ENCODE data around the gene ACVR2B. TPM values are rescaled to one million over a fixed set of nuclear protein-coding genes. Genes with fewer than 3 reads are reported as not detected.
A peak's percentile ranks its signal among the peaks of the same experiment; 100 is the strongest.

Gene ACVR2B
- total RNA-seq, 1 donor from 2014 or later, result 4.2 TPM

DNA sequence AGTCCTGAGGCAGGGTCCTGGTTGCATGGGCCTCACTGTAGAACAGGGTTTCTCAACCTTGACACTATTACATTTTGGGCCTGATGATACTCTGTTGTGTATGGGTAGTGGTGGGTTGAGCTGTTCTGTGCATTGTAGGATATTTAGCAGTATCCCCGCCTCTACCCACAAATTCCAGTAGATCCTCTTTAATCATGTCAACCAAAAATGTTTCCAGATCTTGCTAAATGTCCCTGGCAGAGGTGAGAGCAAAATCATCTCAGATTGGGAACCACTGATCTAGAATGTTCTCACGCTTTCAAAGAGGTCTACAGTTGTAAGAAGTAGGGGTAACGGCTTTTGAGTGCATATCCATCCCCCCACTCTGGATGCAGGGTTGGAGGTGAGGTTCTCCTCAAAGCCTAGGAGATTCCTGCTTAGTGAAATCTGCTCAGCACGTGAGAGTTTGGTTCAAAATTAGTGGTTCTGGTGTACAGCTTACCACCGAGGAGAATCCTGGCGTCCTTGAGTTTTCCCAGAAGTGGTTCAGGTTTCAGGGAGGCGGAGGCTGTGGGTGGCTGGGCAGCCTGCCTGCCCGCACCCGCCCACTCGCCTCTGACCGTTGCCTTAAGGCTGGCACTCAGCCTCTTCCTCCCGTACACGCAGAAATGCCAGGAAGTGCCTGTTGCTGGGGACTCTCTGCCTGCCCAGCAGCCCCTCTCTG lies 5.3 kb downstream of the ACVR2B start:
- no peak for DNase-seq (ENCODE audit: low read depth in 2 of 2)

DNA sequence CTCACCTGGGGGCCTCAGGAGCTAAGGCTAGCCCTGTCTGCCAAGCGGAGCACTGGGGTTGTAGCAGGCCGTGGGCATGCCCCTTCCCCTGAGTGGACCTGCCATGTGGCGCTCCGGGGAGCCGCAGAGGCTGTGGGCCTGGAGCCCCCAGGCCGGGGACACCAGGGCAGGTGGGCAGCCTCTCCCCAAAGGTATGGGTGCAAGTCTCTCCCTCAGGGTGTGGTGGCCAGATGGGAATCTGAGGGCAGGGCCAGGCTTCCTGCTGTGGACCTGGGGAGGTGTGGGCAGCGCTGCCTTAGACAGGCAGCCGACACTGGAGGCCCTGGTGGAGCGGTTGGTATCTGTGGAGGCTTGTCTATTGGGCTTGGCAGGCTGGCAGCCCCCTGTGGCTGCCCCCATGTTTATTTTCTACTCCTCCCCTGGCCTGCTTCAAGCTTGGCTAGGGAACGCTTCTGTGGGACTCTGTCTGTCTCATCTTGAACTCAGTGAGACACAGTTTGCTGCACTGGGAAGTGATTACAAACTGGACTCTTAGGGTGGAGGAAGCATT lies 5.9 kb downstream of the ACVR2B start:
- no peak for DNase-seq (ENCODE audit: low read depth in 2 of 2)

DNA sequence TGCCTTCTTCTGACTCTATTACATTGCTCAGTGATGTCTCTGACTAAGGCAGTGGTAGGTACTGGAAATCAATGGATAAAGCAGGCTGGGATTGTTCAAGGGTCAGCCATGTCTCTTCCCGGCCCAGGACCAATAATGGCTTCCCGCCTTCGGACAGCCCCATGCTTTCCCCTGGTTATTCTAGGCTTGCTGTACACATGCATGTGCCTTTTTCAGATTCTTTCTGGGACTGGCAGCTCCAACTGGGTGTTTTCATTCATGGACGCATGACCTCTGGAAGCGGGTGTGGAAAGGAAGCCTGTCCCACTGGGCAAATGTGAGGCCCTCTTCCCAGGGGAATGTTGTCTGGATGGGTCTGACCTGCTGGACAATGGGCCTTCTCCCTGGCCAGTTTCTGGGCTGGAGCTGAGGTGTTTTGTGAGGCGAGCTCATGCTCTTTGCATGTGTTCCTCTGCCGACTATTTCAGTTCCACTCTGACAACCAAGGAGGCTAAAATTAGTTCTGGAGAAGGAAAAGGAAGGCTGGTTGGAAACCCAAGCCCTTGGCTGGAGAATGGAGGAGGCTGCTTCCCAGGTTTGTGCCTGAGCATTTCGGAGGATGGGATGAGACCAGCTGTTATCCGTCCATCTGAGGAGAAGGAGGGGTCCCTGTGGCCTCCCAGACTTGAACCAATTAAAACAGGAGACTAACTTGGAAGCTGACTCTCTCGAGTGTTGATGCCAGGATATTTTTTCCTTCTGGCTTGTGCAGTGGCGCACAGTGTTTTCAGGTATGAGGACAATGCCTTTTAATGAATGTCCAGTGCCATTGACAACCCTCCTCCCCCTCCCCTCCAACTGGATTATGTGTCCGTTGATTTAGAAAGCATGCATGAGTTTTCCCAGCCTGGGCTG lies 6.9 kb downstream of the ACVR2B start:
- no peak for DNase-seq (ENCODE audit: low read depth in 2 of 2)

DNA sequence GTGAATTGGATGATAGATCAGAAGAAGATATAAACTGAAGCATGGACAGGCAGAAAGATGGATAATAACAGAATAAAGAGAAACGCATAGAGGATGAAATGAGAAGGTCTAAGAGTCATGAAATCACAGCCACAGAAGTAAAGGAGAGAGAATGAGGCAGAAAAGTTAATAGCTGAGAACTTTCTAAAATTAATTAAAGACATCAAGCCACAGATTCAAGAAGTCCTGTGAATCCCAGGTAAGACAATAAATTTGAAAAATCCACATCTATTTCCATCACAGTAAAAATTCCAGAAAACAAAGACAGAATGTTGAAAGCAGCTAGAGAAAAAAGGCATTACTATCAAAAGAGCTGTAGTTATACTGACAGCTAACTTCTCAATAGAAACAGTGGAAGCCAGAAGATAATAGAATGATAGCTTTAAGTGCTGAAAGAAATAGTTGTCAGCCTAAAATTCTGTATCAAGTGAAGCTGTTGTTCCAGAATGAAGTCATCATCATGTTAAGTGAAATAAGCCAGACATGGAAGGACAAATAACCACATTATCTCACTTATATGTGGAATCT lies 12.0 kb downstream of the ACVR2B start:
- no peak for DNase-seq (ENCODE audit: low read depth in 2 of 2)

DNA sequence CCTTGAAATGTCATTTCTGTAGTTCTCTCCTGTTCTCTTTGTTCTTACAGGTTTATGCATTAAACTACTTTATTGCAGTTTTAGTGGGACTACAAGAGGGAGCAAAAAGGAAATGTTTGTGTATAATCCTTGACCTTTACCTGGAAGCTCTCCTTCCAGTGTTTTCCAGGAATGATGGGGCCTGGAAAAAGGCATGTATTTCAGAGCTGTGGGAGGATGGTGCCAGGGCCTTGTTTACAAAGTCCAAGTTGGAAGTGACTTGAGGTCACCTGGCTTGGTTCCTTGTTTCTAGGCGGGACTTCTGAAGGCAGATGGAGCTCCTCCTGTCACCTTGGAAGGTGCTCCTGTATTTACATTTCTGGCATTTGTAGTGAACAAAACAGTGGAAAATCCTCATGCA lies 15.1 kb downstream of the ACVR2B start:
- no peak for DNase-seq (ENCODE audit: low read depth in 2 of 2)

DNA sequence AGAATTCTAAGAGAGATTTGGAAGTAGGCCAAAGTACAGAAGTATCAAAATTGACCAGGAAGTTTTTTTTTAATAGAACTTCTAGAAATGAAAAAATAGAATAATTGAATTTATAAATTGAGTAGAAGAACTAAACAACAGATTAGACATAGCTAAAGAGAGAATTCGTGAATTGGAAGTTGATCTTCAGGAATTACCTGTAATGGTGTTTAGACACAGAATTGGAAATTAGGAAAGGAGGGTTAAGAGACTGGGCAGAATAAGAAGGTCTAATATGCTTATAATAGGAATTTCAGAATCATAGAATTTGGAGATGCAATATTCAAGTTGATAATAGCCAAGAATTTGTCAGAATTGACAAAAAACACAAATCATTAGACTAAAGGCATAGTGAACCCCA lies 16.2 kb downstream of the ACVR2B start:
- no peak for DNase-seq (ENCODE audit: low read depth in 2 of 2)

DNA sequence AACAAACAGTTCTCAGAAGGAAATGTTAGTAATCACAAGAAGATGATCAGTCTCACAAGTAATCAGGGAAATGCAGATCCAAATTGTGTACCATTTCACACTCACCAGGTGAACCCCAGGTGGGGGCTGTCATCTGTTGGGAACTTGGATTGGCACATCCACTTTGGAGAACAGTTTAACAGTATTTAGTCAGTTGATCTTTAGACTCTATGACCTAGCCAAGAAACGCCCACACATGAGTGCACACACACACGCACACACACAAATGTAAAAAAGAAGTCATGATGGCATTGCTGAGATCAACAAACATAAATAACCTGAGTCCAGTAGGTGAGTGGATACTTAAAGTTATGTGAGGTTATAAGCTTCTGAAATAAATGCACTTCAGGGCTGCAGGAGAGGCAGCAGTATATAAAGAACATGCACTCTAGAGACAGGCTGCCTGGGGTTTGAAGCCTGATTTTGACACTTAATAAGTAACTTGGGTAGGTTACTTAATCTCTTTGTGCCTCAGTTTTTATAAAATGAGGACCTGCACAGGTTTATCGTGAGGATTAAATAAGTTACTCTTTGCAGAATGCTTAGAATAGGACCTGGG lies 17.7 kb downstream of the ACVR2B start:
- DNase-seq (ENCODE audit: low read depth in 2 of 2), result no peak

DNA sequence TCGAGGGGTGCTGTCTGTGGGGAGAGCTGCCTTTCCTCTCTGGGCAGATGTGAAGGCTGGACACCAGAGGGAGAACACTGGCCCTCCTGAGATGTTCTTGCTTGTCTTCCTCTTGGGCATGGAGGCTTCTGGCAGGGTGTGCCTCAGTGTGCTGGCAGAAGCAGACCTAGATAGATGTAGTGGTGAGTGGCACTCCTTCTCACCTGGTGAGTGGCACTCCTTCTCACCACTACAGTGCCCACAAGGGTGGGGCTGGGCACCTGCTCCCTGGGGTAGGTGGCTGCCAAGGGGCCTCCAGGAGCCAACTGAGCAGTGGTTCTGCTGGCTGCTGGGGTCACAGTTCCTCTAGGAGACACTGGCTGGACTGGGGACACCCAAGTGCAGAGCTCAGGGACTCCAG lies 18.7 kb downstream of the ACVR2B start:
- no peak for DNase-seq (ENCODE audit: low read depth in 2 of 2)

DNA sequence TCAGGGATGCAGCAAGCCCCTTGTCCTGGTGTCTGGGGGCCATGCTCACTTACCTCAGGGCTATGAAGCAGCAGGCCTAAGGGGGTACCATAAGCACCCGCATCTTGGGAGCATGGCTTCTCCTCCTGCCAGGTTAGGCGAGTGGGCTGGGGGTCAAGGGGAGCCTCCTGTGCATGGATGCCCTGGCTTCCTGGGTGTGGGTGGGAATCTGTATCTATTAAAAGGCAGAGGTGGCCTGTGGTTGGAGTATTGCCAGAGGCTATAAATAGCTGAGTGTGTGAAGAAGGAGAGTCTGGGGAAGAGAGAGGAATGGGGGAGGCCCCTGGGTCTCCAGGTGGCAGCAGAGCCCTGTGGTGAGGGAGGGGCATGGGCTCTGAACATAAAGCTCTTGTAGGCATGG lies 19.5 kb downstream of the ACVR2B start:
- DNase-seq (ENCODE audit: low read depth in 2 of 2), result no peak

DNA sequence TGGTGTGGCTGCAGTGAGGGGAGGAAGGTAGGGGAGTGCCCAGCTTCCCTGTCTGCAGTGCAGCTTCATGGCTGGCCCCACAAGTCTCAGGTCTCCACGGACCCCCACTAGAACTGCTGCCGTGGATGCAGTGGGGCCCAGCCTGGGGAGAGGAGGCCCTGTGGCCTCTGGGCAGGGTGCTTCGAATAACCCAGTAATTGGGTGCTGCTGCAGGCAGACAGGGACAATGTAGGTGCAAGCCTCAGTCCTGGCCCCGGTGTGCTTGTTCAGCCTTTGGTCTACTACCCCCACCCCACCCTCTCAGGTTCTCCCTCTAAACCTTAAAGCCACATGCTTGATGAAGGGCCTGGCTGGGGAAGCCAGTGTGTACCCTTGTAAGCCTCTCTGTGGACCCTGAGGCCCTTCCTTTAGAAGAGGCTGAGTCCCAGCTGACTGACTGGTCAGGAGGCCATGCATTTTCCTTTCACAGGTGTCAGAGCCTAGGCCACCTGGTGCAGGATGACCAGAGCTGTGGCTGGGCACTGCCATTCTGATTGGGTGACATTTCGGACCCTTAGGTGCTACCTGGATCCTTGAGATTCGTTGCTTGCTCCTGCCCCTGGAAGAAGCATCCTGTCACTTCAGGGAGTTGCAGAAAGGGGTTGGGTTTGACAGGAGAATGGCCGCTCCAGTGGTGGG lies 21.4 kb downstream of the ACVR2B start:
- no peak for DNase-seq (ENCODE audit: low read depth in 2 of 2)

DNA sequence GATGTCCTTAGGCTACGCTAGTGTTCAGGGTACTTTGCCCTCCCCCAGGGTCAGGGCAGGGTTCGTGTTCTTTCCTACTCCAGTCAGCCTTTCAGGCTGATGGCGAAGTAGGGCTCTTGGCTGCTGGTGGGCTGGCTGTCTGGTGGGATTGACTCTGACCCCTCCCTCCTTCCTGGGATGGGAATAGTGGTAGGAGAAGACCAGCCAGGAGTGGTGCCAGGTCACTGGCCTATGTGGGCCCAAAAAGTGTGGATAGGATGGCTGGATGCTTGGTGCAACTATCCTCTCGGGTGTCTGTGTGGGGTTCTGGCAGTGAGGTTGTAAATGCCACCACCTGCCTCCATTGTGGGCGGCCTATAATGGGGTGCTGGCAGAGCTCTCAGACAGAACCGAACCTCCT lies 22.0 kb downstream of the ACVR2B start:
- DNase-seq (ENCODE audit: low read depth in 2 of 2), result no peak

DNA sequence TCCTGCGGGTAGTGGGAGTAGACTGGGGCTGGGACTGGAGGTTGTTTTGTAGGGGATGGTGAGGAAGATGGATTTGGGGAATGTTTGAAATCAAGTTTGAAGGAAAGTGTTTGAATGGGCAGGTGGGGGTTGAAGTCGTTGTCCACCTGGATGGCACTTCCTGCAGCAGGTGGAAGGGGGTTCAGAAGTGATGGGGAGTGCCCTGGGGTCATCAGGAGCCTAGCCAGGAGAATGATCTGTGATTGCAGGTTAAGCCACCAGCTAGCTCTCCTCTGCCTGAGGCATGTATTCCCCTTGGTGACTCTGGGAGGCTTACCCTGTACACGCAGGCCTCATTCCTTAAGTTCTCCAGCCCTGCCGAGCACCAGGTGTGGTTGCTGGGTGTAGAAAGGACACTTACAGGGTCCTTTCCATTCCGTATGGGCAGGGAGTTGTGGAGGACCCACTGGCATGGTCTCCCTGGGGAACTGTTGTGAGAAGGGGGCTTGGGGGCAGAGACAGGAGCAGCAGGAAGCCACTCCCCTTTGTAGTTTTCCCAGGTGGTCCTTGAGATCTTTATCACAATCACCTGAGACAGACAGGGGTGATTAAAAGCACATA lies 22.6 kb downstream of the ACVR2B start:
- DNase-seq (ENCODE audit: low read depth in 2 of 2), result no peak

DNA sequence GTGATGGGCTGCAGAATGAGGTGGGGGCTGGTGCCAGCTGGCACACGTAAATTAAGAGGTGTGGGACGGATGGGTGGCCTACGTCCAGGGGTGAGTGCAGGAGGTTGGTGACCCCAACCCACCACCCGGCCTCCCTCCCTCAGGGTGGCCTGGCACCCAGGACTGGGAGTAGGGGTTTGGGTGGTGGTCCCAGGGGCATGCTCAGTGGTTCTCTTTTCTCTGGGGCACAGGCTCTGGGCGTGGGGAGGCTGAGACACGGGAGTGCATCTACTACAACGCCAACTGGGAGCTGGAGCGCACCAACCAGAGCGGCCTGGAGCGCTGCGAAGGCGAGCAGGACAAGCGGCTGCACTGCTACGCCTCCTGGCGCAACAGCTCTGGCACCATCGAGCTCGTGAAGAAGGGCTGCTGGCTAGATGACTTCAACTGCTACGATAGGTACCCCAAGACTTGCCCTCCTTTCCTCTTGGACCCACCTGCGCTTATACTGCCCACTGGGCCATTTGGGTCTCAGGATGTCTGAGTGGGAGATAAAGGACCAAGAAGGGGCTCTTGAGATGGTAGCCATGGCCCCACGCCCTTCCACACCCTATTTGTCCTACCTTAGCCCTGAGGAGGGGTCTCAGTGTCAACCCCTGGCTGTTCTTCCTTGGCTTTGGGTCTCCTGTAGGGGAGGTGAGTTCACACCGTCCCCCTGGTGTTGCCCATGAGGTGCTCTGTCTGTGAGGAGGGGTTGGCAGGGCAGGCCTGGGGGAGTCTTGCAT lies 23.5 kb downstream of the ACVR2B start:
- DNase-seq (ENCODE audit: low read depth in 2 of 2), result no peak

DNA sequence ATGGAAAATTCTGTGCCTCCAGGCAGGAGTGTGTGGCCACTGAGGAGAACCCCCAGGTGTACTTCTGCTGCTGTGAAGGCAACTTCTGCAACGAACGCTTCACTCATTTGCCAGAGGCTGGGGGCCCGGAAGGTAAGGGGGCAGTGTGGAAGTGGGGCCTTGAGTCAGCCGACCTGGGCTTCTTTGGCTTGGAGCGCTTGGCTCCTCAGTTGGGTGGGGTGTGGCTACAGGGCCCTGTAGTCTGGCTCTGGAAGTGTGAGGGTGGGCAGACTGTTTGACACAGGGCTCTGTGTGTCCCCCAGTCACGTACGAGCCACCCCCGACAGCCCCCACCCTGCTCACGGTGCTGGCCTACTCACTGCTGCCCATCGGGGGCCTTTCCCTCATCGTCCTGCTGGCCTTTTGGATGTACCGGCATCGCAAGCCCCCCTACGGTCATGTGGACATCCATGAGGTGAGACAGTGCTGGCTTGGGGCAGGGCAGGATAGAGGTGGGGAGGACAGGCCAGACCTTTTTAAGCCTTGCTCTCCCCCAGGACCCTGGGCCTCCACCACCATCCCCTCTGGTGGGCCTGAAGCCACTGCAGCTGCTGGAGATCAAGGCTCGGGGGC lies 24.3 kb downstream of the ACVR2B start:
- DNase-seq (ENCODE audit: low read depth in 2 of 2), result no peak

DNA sequence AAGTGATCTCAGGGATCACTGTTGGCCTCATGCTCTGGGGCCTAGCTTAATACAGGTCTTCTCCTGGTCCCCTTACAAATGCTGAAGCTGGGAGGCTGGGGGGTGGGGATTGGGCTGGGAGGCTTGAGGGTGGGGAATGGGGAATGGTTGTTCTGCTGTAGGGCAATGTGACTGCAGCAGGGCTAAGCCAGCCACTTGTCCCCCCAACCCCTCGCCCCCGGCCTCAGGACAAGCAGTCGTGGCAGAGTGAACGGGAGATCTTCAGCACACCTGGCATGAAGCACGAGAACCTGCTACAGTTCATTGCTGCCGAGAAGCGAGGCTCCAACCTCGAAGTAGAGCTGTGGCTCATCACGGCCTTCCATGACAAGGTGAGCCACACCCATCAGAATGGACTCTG lies 25.2 kb downstream of the ACVR2B start:
- no peak for DNase-seq (ENCODE audit: low read depth in 2 of 2)

DNA sequence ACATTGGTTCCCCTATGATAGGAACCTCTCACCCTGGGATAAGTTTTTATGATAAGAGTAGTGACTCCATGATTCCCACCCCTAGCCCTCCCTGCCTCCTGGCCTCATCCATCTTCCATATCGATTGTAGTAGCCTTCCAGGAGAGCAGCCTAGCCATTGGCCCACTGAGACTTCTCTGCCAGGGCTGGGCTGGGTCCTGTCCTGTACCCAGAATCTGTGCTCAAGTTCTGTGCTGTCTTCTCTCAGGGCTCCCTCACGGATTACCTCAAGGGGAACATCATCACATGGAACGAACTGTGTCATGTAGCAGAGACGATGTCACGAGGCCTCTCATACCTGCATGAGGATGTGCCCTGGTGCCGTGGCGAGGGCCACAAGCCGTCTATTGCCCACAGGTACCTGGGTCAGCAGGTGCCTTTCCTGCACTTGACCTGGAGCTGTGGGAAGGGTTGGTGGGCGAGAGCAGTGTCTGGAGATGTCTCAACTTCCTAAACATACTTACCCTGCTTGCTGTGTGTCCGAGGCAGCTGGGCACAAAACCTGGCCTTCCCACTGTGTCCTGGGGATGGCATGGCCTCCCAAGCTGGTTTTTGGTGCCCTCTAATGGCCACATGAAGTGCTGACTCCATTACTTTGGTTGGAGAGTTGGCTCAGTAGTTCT lies 25.9 kb downstream of the ACVR2B start:
- DNase-seq (ENCODE audit: low read depth in 2 of 2), result peak; percentile 79 to 85

DNA sequence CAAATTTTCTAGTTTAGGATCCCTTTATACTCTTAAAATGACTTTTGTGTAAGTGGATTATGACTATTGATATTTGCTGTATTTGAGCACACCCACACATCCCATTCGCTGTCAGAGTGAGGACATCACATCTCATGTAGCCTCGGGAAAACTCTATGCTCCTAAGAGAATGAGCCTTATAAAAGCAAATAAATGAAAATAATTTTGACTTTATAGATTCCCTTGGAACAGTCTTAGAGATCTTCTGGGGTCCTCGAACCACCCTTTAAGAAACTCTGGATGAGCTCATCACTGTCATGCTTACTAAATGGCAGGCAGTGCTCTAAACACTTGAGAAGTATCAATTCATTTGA lies 26.4 kb downstream of the ACVR2B start:
- DNase-seq (ENCODE audit: low read depth in 2 of 2), result no peak

DNA sequence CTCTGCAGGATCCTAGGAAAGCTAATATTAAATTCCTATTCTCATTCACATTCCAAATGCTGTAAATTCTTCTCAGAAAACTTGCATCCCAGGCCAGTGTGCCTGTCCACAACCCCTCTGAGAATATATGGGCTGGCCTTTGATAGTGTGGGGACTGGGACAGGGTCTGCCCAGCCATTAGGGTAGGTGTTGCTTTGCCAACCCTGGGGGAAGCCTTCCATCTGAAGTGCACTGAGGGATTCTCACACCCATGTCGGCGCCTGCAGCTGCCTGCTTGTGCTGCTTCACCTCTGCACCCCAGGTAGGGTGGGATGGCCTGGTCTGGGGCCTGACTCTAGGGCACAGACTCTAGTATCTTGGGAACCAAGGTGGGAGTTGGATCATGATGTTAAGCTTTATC lies 27.2 kb downstream of the ACVR2B start:
- no peak for DNase-seq (ENCODE audit: low read depth in 2 of 2)

DNA sequence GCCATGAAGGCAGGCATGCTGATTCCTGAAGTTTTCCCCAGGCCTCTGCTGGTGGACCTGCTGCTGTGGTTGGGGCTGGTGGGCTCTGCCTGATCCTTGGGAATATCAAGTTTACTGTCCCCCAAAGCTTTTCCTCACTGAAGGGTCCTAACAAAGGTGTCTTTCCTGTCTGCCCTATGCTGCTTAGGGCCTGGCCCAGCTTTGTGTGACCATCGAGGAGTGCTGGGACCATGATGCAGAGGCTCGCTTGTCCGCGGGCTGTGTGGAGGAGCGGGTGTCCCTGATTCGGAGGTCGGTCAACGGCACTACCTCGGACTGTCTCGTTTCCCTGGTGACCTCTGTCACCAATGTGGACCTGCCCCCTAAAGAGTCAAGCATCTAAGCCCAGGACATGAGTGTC lies 29.3 kb downstream of the ACVR2B start:
- no peak for DNase-seq (ENCODE audit: low read depth in 2 of 2)
